ENCODE data around the gene NEURL2.
A peak's percentile ranks its signal among the peaks of the same experiment; 100 is the strongest.
"Not testable (repeated sequence)": the region's sequence is repeated elsewhere in the genome, so short reads cannot be mapped to it uniquely, and the experiment has no call there.

The NEURL2 gene

GRCh38 chr20:45909817-45910669, 19.0 kb upstream of the NEURL2 start:
- peaks cover 17% of the 10 kb centered on the region for H3K4me1 Mint-ChIP-seq
- ATAC-seq, result no peak
- H3K9me3 Mint-ChIP-seq, result peaks cover 3% of the 10 kb centered on the region
- peak overlapping the region; percentile 62 for H3K4me3 Mint-ChIP-seq
- H3K36me3 Mint-ChIP-seq, result no peaks in the 10 kb centered on the region
- peak overlapping the region; percentile 80 for H3K27ac Mint-ChIP-seq
- no peak for DNase-seq (ENCODE audit: low spot score in 2 of 2)

- Mint-ChIP-seq H3K36me3 (no peaks in the 10 kb centered on the region), H3K4me1 (peaks cover 17% of the 10 kb centered on the region), H3K27ac (no peak overlapping the region), H3K9me3 (peaks cover 3% of the 10 kb centered on the region), H3K4me3 (no peak overlapping the region)
- DNase-seq (ENCODE audit: low spot score in 2 of 2), result no peak
- ATAC-seq, result no peak
These were observed 18.4 kb upstream of the NEURL2 start for GRCh38 chr20:45909336-45909808.

GRCh38 chr20:45908084-45908483, 17.1 kb upstream of the NEURL2 start:
- no peak for DNase-seq (ENCODE audit: low spot score in 2 of 2)
- peaks cover 3% of the 10 kb centered on the region for H3K9me3 Mint-ChIP-seq
- ATAC-seq, result no peak
- no peak overlapping the region for H3K27ac Mint-ChIP-seq
- H3K4me1 Mint-ChIP-seq, result peaks cover 17% of the 10 kb centered on the region
- peaks cover 4% of the 10 kb centered on the region for H3K36me3 Mint-ChIP-seq
- H3K4me3 Mint-ChIP-seq, result no peak overlapping the region

GRCh38 chr20:45907219-45907948, 16.4 kb upstream of the NEURL2 start:
- no peak overlapping the region for H3K4me3 Mint-ChIP-seq
- H3K9me3 Mint-ChIP-seq, result peaks cover 3% of the 10 kb centered on the region
- H3K27ac Mint-ChIP-seq, result no peak overlapping the region
- DNase-seq (ENCODE audit: low spot score in 2 of 2), result no peak
- peaks cover 5% of the 10 kb centered on the region for H3K36me3 Mint-ChIP-seq
- peaks cover 17% of the 10 kb centered on the region for H3K4me1 Mint-ChIP-seq
- ATAC-seq, result no peak

- peaks cover 4% of the 10 kb centered on the region for H3K4me1 Mint-ChIP-seq
- H3K27ac Mint-ChIP-seq, result no peak overlapping the region
These were observed 14.6 kb upstream of the NEURL2 start for GRCh38 chr20:45905505-45906079.

GRCh38 chr20:45904583-45905504, 13.8 kb upstream of the NEURL2 start:
- Mint-ChIP-seq H3K4me1 (no peaks in the 10 kb centered on the region), H3K4me3 (no peak overlapping the region), H3K27ac (peak overlapping the region; percentile 45)

More at GRCh38 chr20:45905505-45906079, 14.6 kb upstream of the NEURL2 start:
- Mint-ChIP-seq H3K36me3 (peaks cover 5% of the 10 kb centered on the region), H3K9me3 (peaks cover under 1% of the 10 kb centered on the region), H3K4me3 (no peak overlapping the region)
- DNase-seq (ENCODE audit: low spot score in 2 of 2) (no peak), ATAC-seq (no peak)

GRCh38 chr20:45902199-45902701, 11.2 kb upstream of the NEURL2 start:
- Mint-ChIP-seq H3K27ac (no peak overlapping the region), H3K36me3 (peaks cover 21% of the 10 kb centered on the region), H3K9me3 (no peaks in the 10 kb centered on the region), H3K4me3 (no peak overlapping the region), H3K4me1 (no peaks in the 10 kb centered on the region)
- ATAC-seq, result no peak
- DNase-seq (ENCODE audit: low spot score in 2 of 2), result no peak

More at GRCh38 chr20:45904583-45905504, 13.8 kb upstream of the NEURL2 start:
- ATAC-seq, result peak; percentile 9
- H3K9me3 Mint-ChIP-seq, result no peaks in the 10 kb centered on the region
- peaks cover 5% of the 10 kb centered on the region for H3K36me3 Mint-ChIP-seq
- no peak for DNase-seq (ENCODE audit: low spot score in 2 of 2)

- peaks cover 31% of the 10 kb centered on the region for H3K36me3 Mint-ChIP-seq
- not testable (repeated sequence) for H3K27ac Mint-ChIP-seq; DNase-seq (ENCODE audit: low spot score in 2 of 2); H3K9me3 Mint-ChIP-seq; ATAC-seq; H3K4me3 Mint-ChIP-seq; H3K4me1 Mint-ChIP-seq
These were observed 10.3 kb upstream of the NEURL2 start for GRCh38 chr20:45901332-45901731.

- H3K4me3 Mint-ChIP-seq, result no peak overlapping the region
- H3K27ac Mint-ChIP-seq, result peak overlapping the region; percentile 44
- H3K4me1 Mint-ChIP-seq, result peaks cover under 1% of the 10 kb centered on the region
- H3K9me3 Mint-ChIP-seq, result no peaks in the 10 kb centered on the region
- DNase-seq (ENCODE audit: low spot score in 2 of 2) (no peak), ATAC-seq (peak; percentile 32)
- H3K36me3 Mint-ChIP-seq, result peaks cover 52% of the 10 kb centered on the region
These were observed 8.2 kb upstream of the NEURL2 start for GRCh38 chr20:45899046-45899835.

- H3K4me3 Mint-ChIP-seq, result no peak overlapping the region
- ATAC-seq (no peak), DNase-seq (ENCODE audit: low spot score in 2 of 2) (no peak)
- peaks cover 9% of the 10 kb centered on the region for H3K4me1 Mint-ChIP-seq
- H3K9me3 Mint-ChIP-seq, result no peaks in the 10 kb centered on the region
- no peak overlapping the region for H3K27ac Mint-ChIP-seq
- peaks cover 59% of the 10 kb centered on the region for H3K36me3 Mint-ChIP-seq
These were observed 7.3 kb upstream of the NEURL2 start for GRCh38 chr20:45898285-45898684.

- peaks cover 15% of the 10 kb centered on the region for H3K4me1 Mint-ChIP-seq
These were observed 6.7 kb upstream of the NEURL2 start for GRCh38 chr20:45897692-45898091.

GRCh38 chr20:45897289-45897688, 6.3 kb upstream of the NEURL2 start:
- Mint-ChIP-seq H3K27ac (peak overlapping the region; percentile 52), H3K4me3 (no peak overlapping the region), H3K36me3 (peaks cover 65% of the 10 kb centered on the region), H3K4me1 (peaks cover 19% of the 10 kb centered on the region), H3K9me3 (no peaks in the 10 kb centered on the region)
- no peak for ATAC-seq
- DNase-seq (ENCODE audit: low spot score in 2 of 2), result no peak

More at GRCh38 chr20:45897692-45898091, 6.7 kb upstream of the NEURL2 start:
- ATAC-seq (no peak), DNase-seq (ENCODE audit: low spot score in 2 of 2) (no peak)
- Mint-ChIP-seq H3K4me3 (no peak overlapping the region), H3K9me3 (no peaks in the 10 kb centered on the region), H3K27ac (peak overlapping the region; percentile 52), H3K36me3 (peaks cover 62% of the 10 kb centered on the region)

- ATAC-seq, result no peak
- DNase-seq (ENCODE audit: low spot score in 2 of 2), result no peak
- peaks cover 25% of the 10 kb centered on the region for H3K4me1 Mint-ChIP-seq
These were observed 5.7 kb upstream of the NEURL2 start for GRCh38 chr20:45896641-45897161.

More at GRCh38 chr20:45896641-45897161, 5.7 kb upstream of the NEURL2 start:
- peaks cover 70% of the 10 kb centered on the region for H3K36me3 Mint-ChIP-seq
- H3K27ac Mint-ChIP-seq, result no peak overlapping the region
- no peaks in the 10 kb centered on the region for H3K9me3 Mint-ChIP-seq
- no peak overlapping the region for H3K4me3 Mint-ChIP-seq

Data from stimulated activated effector memory CD8-positive, alpha-beta T cell treated with anti-CD3 and anti-CD28 coated beads, Interleukin-12 subunit alpha, Interleukin-12 subunit beta, amount 100 ng/mL, for 72 hours (primary cell).